WTC11 (cell line): ENCODE measurements around the gene RPS28.
A peak's percentile ranks its signal among the peaks of the same experiment; 100 is the strongest.

ENCODE experiments used
- CREB1 ChIP-seq: sonication (generic); formaldehyde crosslinking; IDR thresholded peaks from 2 replicates; pipeline ENCODE4 v1.8.0; 2023; ENCODE audit warnings: mild to moderate bottlenecking, missing genetic modification reagents
- CREM ChIP-seq: sonication (generic); formaldehyde crosslinking; IDR thresholded peaks from 2 replicates; pipeline ENCODE4 v1.8.1; 2022; ENCODE audit warnings: mild to moderate bottlenecking, missing genetic modification reagents, moderate library complexity
- JUN ChIP-seq: sonication (generic); formaldehyde crosslinking; IDR thresholded peaks from 2 replicates; pipeline ENCODE4 v1.8.0; 2023; ENCODE audit warnings: mild to moderate bottlenecking, missing genetic modification reagents
- NR3C1 ChIP-seq: sonication (generic); formaldehyde crosslinking; conservative IDR thresholded peaks from 2 replicates; pipeline ENCODE4 v1.8.1; 2023; ENCODE audit warnings: low read depth, mild to moderate bottlenecking, missing genetic modification reagents
- TP53 ChIP-seq: sonication (generic); formaldehyde crosslinking; IDR thresholded peaks from 2 replicates; pipeline ENCODE4 v1.8.1; 2023; ENCODE audit warnings: mild to moderate bottlenecking, missing genetic modification reagents
- TF ChIP-seq, protein P1 (sequence below): fragments of 200-600 bp; IDR thresholded peaks from 2 replicates; pipeline ENCODE4 v1.8.0; 2022; ENCODE audit warnings: antibody characterized with exemption
- TF ChIP-seq, protein P2 (sequence below): sonication (generic); formaldehyde crosslinking; IDR thresholded peaks from 2 replicates; pipeline ENCODE4 v1.8.1; 2022; ENCODE audit warnings: low read depth, missing genetic modification reagents, borderline replicate concordance

DNA sequence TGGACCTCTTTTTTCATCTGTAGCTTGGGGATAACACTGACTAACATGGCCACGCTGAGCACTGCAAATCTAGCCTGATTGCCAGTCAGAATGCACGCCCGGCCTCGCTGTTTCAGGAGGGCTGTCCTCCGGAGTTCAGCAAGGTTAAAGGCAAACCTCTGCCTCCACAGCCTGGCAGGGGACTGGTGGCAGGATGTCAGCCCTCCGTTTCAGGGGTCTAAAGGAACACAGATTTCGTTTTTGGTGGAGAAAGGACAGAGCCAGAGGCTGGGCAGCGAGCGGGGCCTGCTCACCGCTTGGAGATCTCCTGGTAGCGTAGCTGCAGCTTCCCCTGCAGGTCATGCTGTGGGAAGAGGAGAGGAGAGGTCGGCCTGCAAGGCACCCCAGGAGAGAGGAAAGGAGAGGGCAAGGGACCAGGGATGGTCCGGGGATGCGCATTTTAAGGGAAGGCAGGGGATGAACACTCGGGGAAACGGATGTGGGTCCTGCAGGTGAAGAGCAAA lies 681 bp upstream of the RPS28 start:
- TF ChIP-seq, protein P1, sequence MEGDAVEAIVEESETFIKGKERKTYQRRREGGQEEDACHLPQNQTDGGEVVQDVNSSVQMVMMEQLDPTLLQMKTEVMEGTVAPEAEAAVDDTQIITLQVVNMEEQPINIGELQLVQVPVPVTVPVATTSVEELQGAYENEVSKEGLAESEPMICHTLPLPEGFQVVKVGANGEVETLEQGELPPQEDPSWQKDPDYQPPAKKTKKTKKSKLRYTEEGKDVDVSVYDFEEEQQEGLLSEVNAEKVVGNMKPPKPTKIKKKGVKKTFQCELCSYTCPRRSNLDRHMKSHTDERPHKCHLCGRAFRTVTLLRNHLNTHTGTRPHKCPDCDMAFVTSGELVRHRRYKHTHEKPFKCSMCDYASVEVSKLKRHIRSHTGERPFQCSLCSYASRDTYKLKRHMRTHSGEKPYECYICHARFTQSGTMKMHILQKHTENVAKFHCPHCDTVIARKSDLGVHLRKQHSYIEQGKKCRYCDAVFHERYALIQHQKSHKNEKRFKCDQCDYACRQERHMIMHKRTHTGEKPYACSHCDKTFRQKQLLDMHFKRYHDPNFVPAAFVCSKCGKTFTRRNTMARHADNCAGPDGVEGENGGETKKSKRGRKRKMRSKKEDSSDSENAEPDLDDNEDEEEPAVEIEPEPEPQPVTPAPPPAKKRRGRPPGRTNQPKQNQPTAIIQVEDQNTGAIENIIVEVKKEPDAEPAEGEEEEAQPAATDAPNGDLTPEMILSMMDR, result no peak
- TF ChIP-seq, protein P2, sequence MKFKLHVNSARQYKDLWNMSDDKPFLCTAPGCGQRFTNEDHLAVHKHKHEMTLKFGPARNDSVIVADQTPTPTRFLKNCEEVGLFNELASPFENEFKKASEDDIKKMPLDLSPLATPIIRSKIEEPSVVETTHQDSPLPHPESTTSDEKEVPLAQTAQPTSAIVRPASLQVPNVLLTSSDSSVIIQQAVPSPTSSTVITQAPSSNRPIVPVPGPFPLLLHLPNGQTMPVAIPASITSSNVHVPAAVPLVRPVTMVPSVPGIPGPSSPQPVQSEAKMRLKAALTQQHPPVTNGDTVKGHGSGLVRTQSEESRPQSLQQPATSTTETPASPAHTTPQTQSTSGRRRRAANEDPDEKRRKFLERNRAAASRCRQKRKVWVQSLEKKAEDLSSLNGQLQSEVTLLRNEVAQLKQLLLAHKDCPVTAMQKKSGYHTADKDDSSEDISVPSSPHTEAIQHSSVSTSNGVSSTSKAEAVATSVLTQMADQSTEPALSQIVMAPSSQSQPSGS (CRISPR knock-in tag), result no peak
- TF ChIP-seq JUN (CRISPR knock-in tag), result peak; percentile 54; the same call in 1 of the 2 replicates
- TF ChIP-seq CREM (CRISPR knock-in tag), result no peak
- no peak for TF ChIP-seq CREB1 (CRISPR knock-in tag)
- TF ChIP-seq TP53 (CRISPR knock-in tag), result no peak
- TF ChIP-seq NR3C1 (CRISPR knock-in tag), result no peak
